22Rv1 (cell line): ENCODE results near the gene SERPINE3.

Experiments used
- H3K27ac ChIP-seq: fragments of 450-650 bp; 2 replicates; pipeline ENCODE4 v1.5.1; 2017
- ZFX ChIP-seq: fragments of 450-650 bp; IDR thresholded peaks from 2 replicates; pipeline ENCODE4 v1.6.1; 2017; ENCODE audit warnings: antibody characterized with exemption, borderline replicate concordance
- TF ChIP-seq, protein P1 (sequence below): fragments of 450-650 bp; IDR thresholded peaks from 2 replicates; pipeline ENCODE4 v1.5.1; 2017; ENCODE audit warnings: mild to moderate bottlenecking

SERPINE3 gene

DNA sequence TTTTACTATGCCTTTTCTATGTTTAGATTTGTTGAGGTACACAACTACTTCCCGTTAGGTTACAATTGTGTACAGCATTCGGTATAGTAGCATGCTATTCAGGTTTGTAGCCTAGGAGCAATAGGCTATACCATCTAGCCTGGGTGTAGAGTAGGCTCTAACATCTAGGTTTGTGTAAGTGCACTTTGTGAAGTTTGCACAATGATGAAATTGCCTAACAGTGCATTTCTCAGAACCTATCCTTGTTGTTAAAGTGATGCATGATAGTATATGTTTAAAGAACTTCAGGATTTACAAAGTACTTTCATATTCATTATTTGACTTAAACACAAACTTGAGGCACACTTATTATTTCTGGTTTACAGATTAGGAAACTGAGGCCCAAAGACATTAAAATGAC lies 11.5 kb upstream of the SERPINE3 start:
- TF ChIP-seq, protein P1, sequence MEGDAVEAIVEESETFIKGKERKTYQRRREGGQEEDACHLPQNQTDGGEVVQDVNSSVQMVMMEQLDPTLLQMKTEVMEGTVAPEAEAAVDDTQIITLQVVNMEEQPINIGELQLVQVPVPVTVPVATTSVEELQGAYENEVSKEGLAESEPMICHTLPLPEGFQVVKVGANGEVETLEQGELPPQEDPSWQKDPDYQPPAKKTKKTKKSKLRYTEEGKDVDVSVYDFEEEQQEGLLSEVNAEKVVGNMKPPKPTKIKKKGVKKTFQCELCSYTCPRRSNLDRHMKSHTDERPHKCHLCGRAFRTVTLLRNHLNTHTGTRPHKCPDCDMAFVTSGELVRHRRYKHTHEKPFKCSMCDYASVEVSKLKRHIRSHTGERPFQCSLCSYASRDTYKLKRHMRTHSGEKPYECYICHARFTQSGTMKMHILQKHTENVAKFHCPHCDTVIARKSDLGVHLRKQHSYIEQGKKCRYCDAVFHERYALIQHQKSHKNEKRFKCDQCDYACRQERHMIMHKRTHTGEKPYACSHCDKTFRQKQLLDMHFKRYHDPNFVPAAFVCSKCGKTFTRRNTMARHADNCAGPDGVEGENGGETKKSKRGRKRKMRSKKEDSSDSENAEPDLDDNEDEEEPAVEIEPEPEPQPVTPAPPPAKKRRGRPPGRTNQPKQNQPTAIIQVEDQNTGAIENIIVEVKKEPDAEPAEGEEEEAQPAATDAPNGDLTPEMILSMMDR, result no peak
- TF ChIP-seq ZFX, result no peak
- H3K27ac ChIP-seq, result no peak overlapping the region

DNA sequence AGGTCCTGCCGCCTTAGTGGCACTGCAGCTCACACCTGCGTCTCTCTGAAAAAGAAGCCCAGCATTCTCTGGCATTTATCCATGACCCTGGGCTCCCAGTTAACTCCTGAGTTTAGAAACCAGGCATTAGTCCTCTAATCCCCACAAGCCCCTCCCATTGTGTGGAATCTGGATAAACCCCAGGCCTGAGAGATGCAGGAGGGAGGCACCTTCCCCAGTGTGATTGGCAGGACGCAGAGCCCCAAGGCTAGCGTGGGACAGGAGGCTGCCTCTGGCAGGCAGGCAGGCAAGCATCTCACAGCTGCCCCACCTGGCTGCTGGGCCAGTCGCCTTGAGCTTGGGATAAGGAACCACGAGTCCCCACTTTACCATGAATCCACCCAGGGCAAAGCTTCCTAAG lies 11.0 kb upstream of the SERPINE3 start:
- TF ChIP-seq, protein P1, result no peak
- no peak for TF ChIP-seq ZFX

DNA sequence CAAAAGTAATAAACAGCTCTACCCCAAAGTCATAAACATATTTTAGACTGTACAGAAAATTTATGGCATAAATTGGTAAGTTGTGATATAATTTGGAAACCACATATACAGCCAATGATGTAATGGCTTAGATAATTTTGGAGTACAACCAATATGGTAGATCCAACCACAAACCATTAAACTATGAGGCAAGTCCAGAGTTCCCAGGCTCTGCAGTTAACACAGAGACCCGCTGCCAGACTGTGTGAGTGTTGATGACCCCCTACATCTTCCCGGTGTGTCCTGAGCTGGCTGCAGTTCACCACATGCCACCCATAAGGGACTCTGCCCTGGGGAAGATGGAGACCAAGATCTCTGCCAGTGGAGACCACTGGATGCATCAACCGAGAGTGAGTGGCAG lies 9.9 kb upstream of the SERPINE3 start:
- no peak for TF ChIP-seq ZFX
- TF ChIP-seq, protein P1, result no peak
- no peak overlapping the region for H3K27ac ChIP-seq

More for the DNA sequence above, 11.0 kb upstream of the SERPINE3 start:
- no peak overlapping the region for H3K27ac ChIP-seq

DNA sequence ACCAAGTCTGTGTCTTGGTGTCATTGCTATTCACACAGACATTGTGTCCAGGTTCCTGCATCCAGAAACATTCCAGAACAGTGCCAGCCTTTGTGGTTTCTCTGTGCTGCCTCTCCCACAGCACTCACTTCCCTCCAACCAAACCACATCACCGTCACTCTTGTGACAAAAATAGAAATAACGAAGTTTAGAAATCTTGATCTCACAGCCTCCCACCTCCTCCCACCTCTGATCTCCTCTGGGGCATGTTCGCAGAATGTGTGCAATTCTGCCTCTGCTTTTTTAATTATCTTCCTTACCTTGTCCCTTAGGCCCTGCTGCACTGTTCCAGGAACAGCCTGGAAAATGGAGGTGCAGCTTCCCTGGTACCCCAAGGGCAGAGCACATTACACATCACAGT lies 8.7 kb upstream of the SERPINE3 start:
- no peak for TF ChIP-seq ZFX
- TF ChIP-seq, protein P1, result no peak
- no peak overlapping the region for H3K27ac ChIP-seq

DNA sequence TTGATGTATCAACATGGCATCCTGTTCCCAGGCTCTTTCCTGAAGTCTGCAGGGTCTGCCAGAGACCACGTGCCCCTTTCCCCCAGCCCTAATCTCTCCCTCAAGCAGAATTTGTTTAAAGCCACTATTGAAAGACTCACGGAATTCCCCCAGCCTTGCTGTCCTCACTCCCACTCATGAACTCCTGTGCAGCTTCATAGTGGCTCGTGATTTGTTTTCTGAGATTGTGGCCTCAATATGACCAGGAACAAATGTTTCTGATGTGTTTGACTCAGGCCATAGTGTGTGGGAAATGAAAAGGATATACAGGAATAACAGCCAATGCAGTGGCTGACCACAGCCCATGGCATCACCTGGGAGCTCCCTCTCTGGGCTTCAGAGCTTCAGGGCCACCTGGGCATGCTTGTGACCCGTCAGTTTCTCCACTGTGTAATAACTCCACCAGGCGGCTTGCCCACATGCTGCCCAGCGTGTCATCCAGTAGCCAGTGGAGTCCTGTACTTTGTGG lies 8.1 kb upstream of the SERPINE3 start:
- TF ChIP-seq ZFX, result no peak
- TF ChIP-seq, protein P1, result no peak
- H3K27ac ChIP-seq, result no peak overlapping the region

DNA sequence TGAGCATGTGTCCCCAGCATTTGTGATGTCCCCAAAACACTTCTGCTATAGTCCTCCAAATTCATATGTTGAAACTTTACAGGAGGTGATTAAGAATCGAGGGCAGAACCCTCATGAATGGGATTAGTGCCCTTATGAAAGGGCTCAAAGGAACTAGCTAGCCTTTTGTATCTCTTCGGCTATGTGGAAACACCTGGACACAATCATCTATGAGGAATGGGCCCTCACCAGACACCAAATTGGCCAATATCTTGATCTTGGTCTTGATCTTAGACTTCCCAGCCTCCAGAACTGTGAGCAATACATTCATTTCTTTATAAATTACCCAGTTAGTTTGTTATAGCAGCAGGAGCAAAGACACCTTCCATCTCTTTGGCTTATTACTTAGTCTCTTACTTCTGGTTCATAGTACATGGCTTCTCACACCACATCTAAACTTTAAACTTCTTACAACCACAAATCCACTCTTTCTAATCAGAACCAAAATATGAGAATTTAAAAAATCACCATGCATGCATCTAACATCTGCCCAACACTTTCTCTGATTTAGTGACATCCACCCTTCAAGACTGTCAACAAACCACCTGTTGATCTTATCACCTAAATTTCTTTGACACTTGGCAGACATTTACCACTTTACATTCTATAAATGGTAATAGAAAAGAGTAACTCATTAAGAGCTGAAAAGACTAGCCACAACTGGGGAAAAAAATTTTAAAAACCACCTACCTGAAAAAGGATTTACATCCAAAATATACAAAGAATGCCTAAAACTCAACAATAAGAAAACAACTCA lies 6.7 kb upstream of the SERPINE3 start:
- TF ChIP-seq, protein P1, result no peak
- TF ChIP-seq ZFX, result no peak
- H3K27ac ChIP-seq, result no peak overlapping the region

DNA sequence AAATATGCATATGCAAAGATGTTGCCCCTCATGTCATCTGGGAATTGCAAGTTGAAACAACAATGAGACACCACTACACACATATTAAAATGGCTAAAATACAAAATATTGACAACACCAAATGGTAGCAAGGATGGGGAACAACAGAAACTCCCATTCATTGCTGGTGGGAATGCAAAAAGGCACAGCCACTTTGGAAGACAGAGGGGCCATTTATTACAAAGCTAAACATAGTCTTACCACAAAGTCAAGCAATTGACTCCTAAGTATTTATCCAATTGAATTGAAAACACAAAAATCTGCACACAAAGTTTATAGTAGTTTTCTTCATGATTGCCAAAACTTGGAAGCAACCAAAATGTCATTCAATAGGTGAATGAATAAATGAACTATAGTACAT lies 6.1 kb upstream of the SERPINE3 start:
- TF ChIP-seq, protein P1, result no peak
- TF ChIP-seq ZFX, result no peak
- H3K27ac ChIP-seq, result no peak overlapping the region
